ENCODE measurements around the gene BORA.

- TF ChIP-seq POLR2AphosphoS5 (IDR thresholded peaks at IDR 0.05; ENCODE audit: low read depth, low read length) = no peak
- no peak for TF ChIP-seq POLR2A (IDR thresholded peaks at IDR 0.05; ENCODE audit: low read depth, low read length)
Observed at GRCh38 chr13:72774019-72774418, 46.3 kb downstream of the BORA start.
